ENCODE measurements around the gene MYO1E.

MYO1E gene

DNA sequence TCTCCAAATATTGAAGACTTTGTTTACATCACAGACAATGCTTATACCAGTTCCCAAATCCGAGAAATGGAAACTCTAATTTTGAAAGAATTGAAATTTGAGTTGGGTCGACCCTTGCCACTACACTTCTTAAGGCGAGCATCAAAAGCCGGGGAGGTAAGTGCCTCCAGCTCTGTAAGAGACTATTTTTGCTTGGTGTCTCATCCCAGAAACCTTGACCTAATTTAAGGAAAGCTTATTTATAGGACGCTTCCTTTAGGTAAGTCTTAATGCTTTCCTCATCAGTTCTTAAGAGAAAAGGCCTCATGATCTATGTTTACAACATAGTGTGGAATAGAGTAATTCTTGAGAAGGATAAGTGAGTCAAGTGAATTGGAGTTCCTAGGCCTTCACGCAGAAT is 255.9 kb downstream of the MYO1E start:
- DNase-seq, result no peak

DNA sequence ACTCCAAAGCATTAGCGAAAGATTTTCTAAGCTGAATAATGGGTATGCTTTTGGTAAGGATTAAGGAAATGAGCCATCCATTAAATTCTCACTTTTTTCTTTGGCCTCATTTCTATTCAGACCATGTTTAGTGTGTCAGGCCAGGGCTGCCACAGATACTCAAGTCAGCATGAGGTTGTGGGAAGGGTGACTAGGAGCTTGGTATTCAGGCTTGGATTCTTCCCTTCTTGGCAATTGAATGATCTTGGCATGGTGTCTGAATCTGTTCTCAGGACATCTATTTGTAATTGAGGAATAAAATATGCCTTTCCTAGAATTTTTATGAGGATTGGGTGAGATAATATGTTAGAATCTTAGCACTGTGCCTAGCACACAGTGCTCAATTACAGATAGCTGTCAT is 256.5 kb downstream of the MYO1E start:
- no peak for DNase-seq

DNA sequence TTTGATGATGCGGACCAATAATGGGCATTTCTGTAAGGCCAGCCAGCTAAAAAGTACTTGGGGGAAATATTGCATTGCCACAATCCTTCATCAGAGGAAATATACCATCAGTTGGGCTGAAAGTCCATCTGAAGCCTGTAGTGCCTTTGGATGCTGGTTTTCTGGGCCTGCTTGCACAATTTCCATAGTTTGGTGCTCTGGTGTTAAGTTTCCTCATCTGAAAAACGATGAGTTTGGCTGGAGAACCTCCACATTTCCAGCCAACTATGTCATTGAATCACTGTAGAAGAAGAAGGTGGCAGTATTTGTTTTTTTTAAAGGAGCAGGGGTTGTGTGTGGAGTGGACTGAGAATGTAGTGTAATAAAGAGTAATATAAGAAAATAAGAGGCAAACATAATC is 257.6 kb downstream of the MYO1E start:
- no peak for DNase-seq

DNA sequence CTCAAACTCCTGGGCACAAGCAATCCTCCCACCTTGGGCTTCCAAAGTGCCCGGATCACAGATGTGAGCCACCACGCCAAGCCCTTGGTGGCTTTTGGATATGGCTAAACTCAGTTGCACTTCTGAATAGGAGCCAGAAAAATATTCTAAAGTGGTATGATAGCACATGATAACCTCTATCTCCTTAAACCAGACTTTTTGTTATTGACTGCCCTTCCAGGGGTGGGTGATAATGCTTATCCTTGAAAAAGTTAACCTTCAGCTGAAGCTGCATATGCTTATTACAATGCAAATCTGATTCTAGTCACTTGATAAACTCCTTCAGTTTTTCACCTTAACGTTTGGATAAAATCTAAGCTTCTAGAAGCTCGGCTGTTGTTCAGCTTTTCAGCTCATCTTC is 261.4 kb downstream of the MYO1E start:
- DNase-seq, result no peak

DNA sequence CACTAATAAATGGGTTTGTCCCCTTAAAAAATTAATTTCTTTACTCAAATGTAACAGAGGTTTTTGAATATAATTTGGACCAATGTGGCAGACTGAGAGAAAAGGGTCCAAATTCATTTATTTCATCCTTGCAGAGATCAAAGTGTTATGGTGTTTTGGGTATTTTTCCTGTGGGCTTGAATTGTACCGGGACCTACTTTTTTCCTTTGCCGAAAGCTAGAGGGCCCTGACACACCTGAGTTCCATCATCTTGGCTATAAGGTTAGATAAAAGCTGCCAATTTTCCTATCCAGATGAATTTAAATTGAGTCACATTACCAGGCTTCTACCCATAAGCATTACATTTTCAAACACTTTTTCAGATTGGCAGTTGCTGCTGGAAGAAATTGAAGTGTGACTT is 266.8 kb downstream of the MYO1E start:
- DNase-seq, result no peak

DNA sequence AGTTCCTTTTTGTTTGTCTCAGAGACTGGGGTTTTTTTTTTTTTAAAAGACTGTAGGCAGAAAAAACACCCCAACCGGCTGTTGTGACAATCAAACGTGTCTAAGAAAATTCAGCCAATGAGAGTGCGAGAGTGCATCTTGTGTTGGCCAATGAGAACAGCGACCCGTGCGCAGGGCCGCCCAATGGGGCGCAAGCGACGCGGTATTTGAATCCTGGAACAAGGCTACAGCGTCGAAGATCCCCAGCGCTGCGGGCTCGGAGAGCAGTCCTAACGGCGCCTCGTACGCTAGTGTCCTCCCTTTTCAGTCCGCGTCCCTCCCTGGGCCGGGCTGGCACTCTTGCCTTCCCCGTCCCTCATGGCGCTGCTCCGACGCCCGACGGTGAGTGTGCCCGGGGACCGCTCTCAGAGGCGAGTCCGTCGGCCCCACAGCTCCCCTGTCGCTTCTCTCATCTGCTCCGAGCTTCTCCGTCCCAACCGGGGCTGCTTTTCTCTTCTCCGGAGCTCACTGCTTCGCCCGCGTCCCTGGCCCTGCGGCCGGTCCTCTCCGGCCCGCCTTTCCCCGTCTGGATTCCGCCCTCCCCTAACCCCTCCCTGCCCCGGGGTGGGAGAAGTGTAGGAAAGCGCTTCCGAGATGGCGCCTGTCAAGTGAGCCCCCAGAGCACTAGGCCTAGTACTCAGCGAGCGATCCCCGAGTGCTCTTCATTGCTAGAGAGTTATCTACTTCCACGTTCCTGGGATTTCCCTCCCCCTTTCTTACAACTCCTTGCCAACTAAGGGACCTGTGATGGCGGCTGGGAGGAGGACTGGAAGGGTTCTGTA is 267.5 kb downstream of the MYO1E start, which contains the start of gene CCNB2:
Gene CCNB2 (plus strand): TSS at position 235 of the 821 bp plus-strand sequence. CDS start 123 bp downstream, at position 358.
- DNase-seq, result peak; percentile 94

DNA sequence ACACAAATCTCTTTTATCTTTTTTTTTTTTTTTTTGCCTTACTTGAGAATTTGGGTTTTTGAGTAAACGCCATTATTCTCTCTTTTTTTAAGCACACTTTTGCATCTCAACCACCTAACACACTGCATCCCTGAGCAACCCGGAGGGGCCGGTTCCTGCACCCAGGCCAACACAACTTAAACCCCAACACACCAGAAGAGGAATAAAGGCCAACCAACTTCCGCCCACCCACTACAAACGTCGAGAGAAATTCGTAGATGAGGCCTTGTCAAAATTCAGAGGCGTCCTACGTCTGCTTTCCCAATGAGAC is 268.1 kb downstream of the MYO1E start:
- DNase-seq, result no peak

DNA sequence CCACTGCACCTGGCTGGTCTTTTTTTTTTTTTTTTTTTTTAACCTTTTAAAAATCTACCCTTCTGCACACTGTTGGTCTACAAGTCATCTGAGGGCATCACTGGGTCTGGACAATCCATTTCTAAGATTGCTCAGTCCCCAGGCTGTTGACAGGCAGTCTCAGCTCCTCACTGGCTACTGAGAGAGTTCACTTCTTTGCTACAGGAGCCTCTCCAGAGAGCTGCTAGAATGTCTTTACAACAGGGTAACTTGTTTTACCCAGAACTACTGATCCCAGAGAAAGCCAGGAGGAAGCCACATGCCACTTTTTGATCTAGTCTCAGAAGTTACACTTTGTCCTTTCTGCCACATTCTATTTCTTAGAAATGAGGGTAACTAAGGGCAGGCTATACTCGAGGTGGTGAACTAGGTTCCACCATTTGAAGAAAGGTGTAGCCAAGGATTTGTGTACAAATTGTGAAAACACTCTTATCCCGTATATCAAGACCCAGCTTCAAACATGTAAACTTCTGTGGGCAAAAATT is 273.4 kb downstream of the MYO1E start:
- DNase-seq, result no peak

DNA sequence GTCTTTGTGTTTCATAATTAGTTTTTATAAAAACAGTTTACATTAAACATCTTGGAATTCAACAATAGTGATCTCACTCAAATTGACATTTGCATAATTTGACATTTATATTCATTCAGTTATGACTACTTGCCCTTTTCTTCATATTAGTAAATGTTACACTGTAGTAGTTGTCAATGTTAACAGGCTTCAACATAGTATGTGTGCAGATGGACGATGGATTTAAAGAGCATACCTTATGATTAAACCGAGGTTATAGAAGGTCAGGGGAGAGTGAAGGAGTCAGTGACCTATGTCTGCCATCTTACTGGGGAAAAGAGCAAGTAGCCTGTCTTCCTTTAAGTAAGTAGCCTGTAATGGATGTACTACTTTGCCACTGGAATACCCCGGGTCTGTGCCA is 276.2 kb downstream of the MYO1E start:
- DNase-seq, result no peak

DNA sequence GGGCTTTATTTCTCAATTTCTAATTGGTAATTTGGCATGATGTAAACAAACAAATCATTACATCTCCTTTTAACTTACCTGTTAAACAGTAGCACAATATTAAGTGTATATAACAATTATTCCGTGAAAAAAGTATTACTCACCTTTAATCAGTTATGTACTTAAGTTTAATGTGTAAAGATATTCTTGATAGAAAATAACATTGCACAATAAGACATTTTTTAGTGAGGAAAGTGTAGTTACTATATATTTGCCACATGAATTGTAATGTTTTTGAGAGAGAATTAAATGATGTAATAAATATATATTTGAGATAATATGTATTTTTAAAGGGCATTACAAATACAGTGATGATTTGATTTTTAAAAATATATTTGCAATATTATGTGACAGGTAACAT is 278.6 kb downstream of the MYO1E start:
- no peak for DNase-seq

DNA sequence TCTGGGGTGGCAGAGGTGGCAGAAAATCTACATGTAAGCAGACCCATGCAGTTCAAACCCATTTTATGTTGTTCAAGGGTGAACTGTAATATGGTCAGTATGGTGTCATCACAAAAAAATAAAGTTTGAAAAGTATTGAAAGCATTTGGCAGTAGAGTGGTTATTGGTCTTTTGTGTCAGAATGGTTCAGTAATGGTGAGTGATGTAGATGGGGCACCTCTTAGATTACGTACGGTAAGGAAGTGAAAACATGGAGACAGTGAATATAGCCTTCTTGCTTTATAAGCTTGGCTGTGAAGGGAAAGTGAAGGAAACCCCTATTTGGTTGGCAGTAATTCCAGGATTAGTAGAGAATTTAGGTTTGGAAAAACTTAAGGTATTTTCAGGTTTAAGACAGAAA is 284.9 kb downstream of the MYO1E start:
- no peak for DNase-seq
